Embryonic facial prominence (tissue), 1 donor: ENCODE results near the gene EPAS1.

Experiments
- DNase-seq: peaks from one replicate; pipeline ENCODE4 v3.0.0-alpha.2; 2016; ENCODE audit errors: extremely low spot score

EPAS1 gene

GRCh38 chr2:46409756-46410155 lies 112.5 kb downstream of the EPAS1 start:
- DNase-seq: no peak

GRCh38 chr2:46410273-46411244 lies 113.4 kb downstream of the EPAS1 start:
- no peak for DNase-seq

- DNase-seq: no peak
Measured at GRCh38 chr2:46411245-46411641, 114.0 kb downstream of the EPAS1 start.

GRCh38 chr2:46411985-46412384 lies 114.8 kb downstream of the EPAS1 start:
- no peak for DNase-seq

GRCh38 chr2:46413111-46413510 lies 115.9 kb downstream of the EPAS1 start:
- DNase-seq: no peak

GRCh38 chr2:46413631-46414030 lies 116.4 kb downstream of the EPAS1 start:
- no peak for DNase-seq

- no peak for DNase-seq
Measured at GRCh38 chr2:46414701-46415100, 117.5 kb downstream of the EPAS1 start.

GRCh38 chr2:46416280-46416679 lies 119.1 kb downstream of the EPAS1 start:
- no peak for DNase-seq

- no peak for DNase-seq
Measured at GRCh38 chr2:46416739-46417403, 119.7 kb downstream of the EPAS1 start.

- no peak for DNase-seq
Measured at GRCh38 chr2:46420945-46421344, 123.7 kb downstream of the EPAS1 start.

- DNase-seq: no peak
Measured at GRCh38 chr2:46421361-46421760, 124.2 kb downstream of the EPAS1 start.

- no peak for DNase-seq
Measured at GRCh38 chr2:46422717-46423394, 125.6 kb downstream of the EPAS1 start.

- no peak for DNase-seq
Measured at GRCh38 chr2:46424937-46425336, 127.7 kb downstream of the EPAS1 start.

- DNase-seq: no peak
Measured at GRCh38 chr2:46428911-46429436, 131.8 kb downstream of the EPAS1 start.

- no peak for DNase-seq
Measured at GRCh38 chr2:46430413-46430812, 133.2 kb downstream of the EPAS1 start.

GRCh38 chr2:46430992-46431391 lies 133.8 kb downstream of the EPAS1 start:
- DNase-seq: no peak

GRCh38 chr2:46431481-46432235 lies 134.5 kb downstream of the EPAS1 start:
- no peak for DNase-seq

- no peak for DNase-seq
Measured at GRCh38 chr2:46434851-46435273, 137.7 kb downstream of the EPAS1 start.

GRCh38 chr2:46435353-46435752 lies 138.1 kb downstream of the EPAS1 start:
- no peak for DNase-seq

GRCh38 chr2:46435796-46436360 lies 138.7 kb downstream of the EPAS1 start:
- no peak for DNase-seq
